Rectal smooth muscle tissue (tissue), 1 donor: ENCODE measurements around the gene MFSD2B.
"Not testable (repeated sequence)": the region's sequence is repeated elsewhere in the genome, so short reads cannot be mapped to it uniquely, and the experiment has no call there.

ENCODE experiments used
- H3K27ac ChIP-seq: one replicate; pipeline ENCODE4 v1.7.0; 2013; ENCODE audit warnings: low read depth, low read length, inconsistent platforms
- H3K27me3 ChIP-seq: one replicate; pipeline ENCODE4 v1.7.0; 2013; ENCODE audit warnings: low read length; ENCODE audit not compliant: control insufficient read depth, insufficient read depth
- H3K36me3 ChIP-seq: one replicate; pipeline ENCODE4 v1.7.0; 2013; ENCODE audit warnings: low read length; ENCODE audit not compliant: control insufficient read depth, insufficient read depth
- H3K4me1 ChIP-seq: one replicate; pipeline ENCODE4 v1.7.0; 2013; ENCODE audit warnings: low read length; ENCODE audit not compliant: control insufficient read depth, insufficient read depth
- H3K4me3 ChIP-seq: one replicate; pipeline ENCODE4 v1.7.0; 2013; ENCODE audit warnings: low read length
- H3K9ac ChIP-seq: one replicate; pipeline ENCODE4 v1.7.0; 2013; ENCODE audit warnings: low read length

The MFSD2B gene

GRCh38 chr2:24011250-24012104 is 1.6 kb downstream of the MFSD2B start:
- Histone ChIP-seq H3K27me3 (peaks cover 12% of the 10 kb centered on the region), H3K36me3 (no peaks in the 10 kb centered on the region), H3K4me1 (no peaks in the 10 kb centered on the region), H3K9ac (no peak overlapping the region), H3K4me3 (no peak overlapping the region), H3K27ac (no peak overlapping the region)

GRCh38 chr2:24012521-24013188 is 2.8 kb downstream of the MFSD2B start:
- no peaks in the 10 kb centered on the region for H3K4me1 ChIP-seq
- no peak overlapping the region for H3K27ac ChIP-seq
- no peak overlapping the region for H3K9ac ChIP-seq
- no peaks in the 10 kb centered on the region for H3K36me3 ChIP-seq
- H3K4me3 ChIP-seq = no peak overlapping the region
- peaks cover 12% of the 10 kb centered on the region for H3K27me3 ChIP-seq

GRCh38 chr2:24014902-24015301 is 5.0 kb downstream of the MFSD2B start:
- not testable (repeated sequence) for H3K4me1 ChIP-seq, H3K9ac ChIP-seq, H3K36me3 ChIP-seq, H3K27ac ChIP-seq, H3K4me3 ChIP-seq, H3K27me3 ChIP-seq

GRCh38 chr2:24015562-24016375 is 5.9 kb downstream of the MFSD2B start:
- H3K9ac ChIP-seq = no peak overlapping the region

GRCh38 chr2:24016376-24016761 is 6.5 kb downstream of the MFSD2B start:
- H3K4me3 ChIP-seq = no peak overlapping the region
- no peaks in the 10 kb centered on the region for H3K36me3 ChIP-seq
- no peak overlapping the region for H3K27ac ChIP-seq
- no peaks in the 10 kb centered on the region for H3K4me1 ChIP-seq
- no peak overlapping the region for H3K9ac ChIP-seq
- H3K27me3 ChIP-seq = no peaks in the 10 kb centered on the region

More at GRCh38 chr2:24015562-24016375, 5.9 kb downstream of the MFSD2B start:
- H3K4me3 ChIP-seq = no peak overlapping the region
- peaks cover 2% of the 10 kb centered on the region for H3K27me3 ChIP-seq
- no peak overlapping the region for H3K27ac ChIP-seq
- H3K36me3 ChIP-seq = no peaks in the 10 kb centered on the region
- H3K4me1 ChIP-seq = no peaks in the 10 kb centered on the region

- Histone ChIP-seq H3K4me1 (no peaks in the 10 kb centered on the region), H3K27me3 (no peaks in the 10 kb centered on the region), H3K27ac (no peak overlapping the region), H3K9ac (no peak overlapping the region), H3K4me3 (no peak overlapping the region), H3K36me3 (no peaks in the 10 kb centered on the region)
These were observed 7.2 kb downstream of the MFSD2B start for GRCh38 chr2:24016853-24017703.

GRCh38 chr2:24017711-24018110 is 7.8 kb downstream of the MFSD2B start:
- Histone ChIP-seq H3K4me1 (no peaks in the 10 kb centered on the region), H3K4me3 (no peak overlapping the region), H3K27ac (no peak overlapping the region), H3K9ac (no peak overlapping the region), H3K27me3 (no peaks in the 10 kb centered on the region), H3K36me3 (no peaks in the 10 kb centered on the region)

- Histone ChIP-seq H3K4me3 (no peak overlapping the region), H3K27ac (no peak overlapping the region), H3K36me3 (no peaks in the 10 kb centered on the region)
These were observed 8.4 kb downstream of the MFSD2B start for GRCh38 chr2:24018241-24018640.

GRCh38 chr2:24019729-24020128 is 9.8 kb downstream of the MFSD2B start:
- H3K27me3 ChIP-seq = no peaks in the 10 kb centered on the region
- H3K36me3 ChIP-seq = no peaks in the 10 kb centered on the region
- H3K4me3 ChIP-seq = no peak overlapping the region
- no peaks in the 10 kb centered on the region for H3K4me1 ChIP-seq
- no peak overlapping the region for H3K27ac ChIP-seq
- H3K9ac ChIP-seq = no peak overlapping the region

More at GRCh38 chr2:24018241-24018640, 8.4 kb downstream of the MFSD2B start:
- no peak overlapping the region for H3K9ac ChIP-seq
- no peaks in the 10 kb centered on the region for H3K27me3 ChIP-seq
- H3K4me1 ChIP-seq = no peaks in the 10 kb centered on the region

GRCh38 chr2:24020244-24020643 is 10.4 kb downstream of the MFSD2B start:
- Histone ChIP-seq H3K4me3 (no peak overlapping the region), H3K9ac (no peak overlapping the region), H3K27ac (no peak overlapping the region), H3K4me1 (no peaks in the 10 kb centered on the region), H3K27me3 (no peaks in the 10 kb centered on the region), H3K36me3 (no peaks in the 10 kb centered on the region)

- Histone ChIP-seq H3K9ac (no peak overlapping the region), H3K4me1 (no peaks in the 10 kb centered on the region), H3K27ac (no peak overlapping the region), H3K27me3 (no peaks in the 10 kb centered on the region), H3K36me3 (no peaks in the 10 kb centered on the region), H3K4me3 (no peak overlapping the region)
These were observed 11.5 kb downstream of the MFSD2B start for GRCh38 chr2:24021122-24021998.
